GM21717 (cell line): ENCODE results near the gene GYG1.
"Not testable (repeated sequence)": the region's sequence is repeated elsewhere in the genome, so short reads cannot be mapped to it uniquely, and the experiment has no call there.

Experiments
- ATAC-seq: cut with Tn5 transposase; IDR thresholded peaks from one replicate; pipeline ENCODE4 v1.9.1; 2021; ENCODE audit warnings: mild to moderate bottlenecking, moderate library complexity; ENCODE audit not compliant: unreplicated experiment

The GYG1 gene

GRCh38 chr3:148987551-148987950 lies 3.8 kb upstream of the GYG1 start:
- ATAC-seq: not testable (repeated sequence)

GRCh38 chr3:148990236-148990635 lies 1.1 kb upstream of the GYG1 start:
- ATAC-seq: peak; percentile 32

- peak; percentile 27 for ATAC-seq
These were observed 791 bp downstream of the GYG1 start for GRCh38 chr3:148992027-148992634.

- ATAC-seq: no peak
These were observed 1.4 kb downstream of the GYG1 start for GRCh38 chr3:148992635-148993255.

GRCh38 chr3:148997623-148998022 lies 6.3 kb downstream of the GYG1 start:
- ATAC-seq: no peak

GRCh38 chr3:148998297-148998696 lies 7.0 kb downstream of the GYG1 start:
- no peak for ATAC-seq

- peak; percentile 57 for ATAC-seq
These were observed 7.5 kb downstream of the GYG1 start for GRCh38 chr3:148998715-148999423.

GRCh38 chr3:148999806-149000205 lies 8.5 kb downstream of the GYG1 start:
- peak; percentile 32 for ATAC-seq

- ATAC-seq: no peak
These were observed 8.9 kb downstream of the GYG1 start for GRCh38 chr3:149000206-149000745.

GRCh38 chr3:149001727-149002126 lies 10.4 kb downstream of the GYG1 start:
- no peak for ATAC-seq

- peak; percentile 81 for ATAC-seq
These were observed 12.4 kb downstream of the GYG1 start for GRCh38 chr3:149003653-149004305.

GRCh38 chr3:149004622-149005021 lies 13.3 kb downstream of the GYG1 start:
- no peak for ATAC-seq

- ATAC-seq: no peak
These were observed 14.1 kb downstream of the GYG1 start for GRCh38 chr3:149005416-149005815.

GRCh38 chr3:149007567-149008257 lies 16.4 kb downstream of the GYG1 start:
- no peak for ATAC-seq

GRCh38 chr3:149009732-149010131 lies 18.4 kb downstream of the GYG1 start:
- ATAC-seq: peak; percentile 55

- no peak for ATAC-seq
These were observed 19.2 kb downstream of the GYG1 start for GRCh38 chr3:149010504-149010951.

- ATAC-seq: no peak
These were observed 19.6 kb downstream of the GYG1 start for GRCh38 chr3:149010966-149011365.

- no peak for ATAC-seq
These were observed 20.3 kb downstream of the GYG1 start for GRCh38 chr3:149011676-149012075.

GRCh38 chr3:149013726-149014125 lies 22.4 kb downstream of the GYG1 start:
- ATAC-seq: no peak

GRCh38 chr3:149015393-149015792 lies 24.1 kb downstream of the GYG1 start:
- no peak for ATAC-seq

- ATAC-seq: no peak
These were observed 24.9 kb downstream of the GYG1 start for GRCh38 chr3:149016242-149016641.
